ENCODE measurements around the gene TMPRSS2.

Gene TMPRSS2

GRCh38 chr21:41432562-41433460, 75.1 kb downstream of the TMPRSS2 start:
- no peak overlapping the region for H3K4me3 ChIP-seq (ENCODE audit: low read depth, low read length)
- no peak for TF ChIP-seq CTCF (IDR thresholded peaks at IDR 0.05; ENCODE audit: low read depth, low read length)

DNA sequence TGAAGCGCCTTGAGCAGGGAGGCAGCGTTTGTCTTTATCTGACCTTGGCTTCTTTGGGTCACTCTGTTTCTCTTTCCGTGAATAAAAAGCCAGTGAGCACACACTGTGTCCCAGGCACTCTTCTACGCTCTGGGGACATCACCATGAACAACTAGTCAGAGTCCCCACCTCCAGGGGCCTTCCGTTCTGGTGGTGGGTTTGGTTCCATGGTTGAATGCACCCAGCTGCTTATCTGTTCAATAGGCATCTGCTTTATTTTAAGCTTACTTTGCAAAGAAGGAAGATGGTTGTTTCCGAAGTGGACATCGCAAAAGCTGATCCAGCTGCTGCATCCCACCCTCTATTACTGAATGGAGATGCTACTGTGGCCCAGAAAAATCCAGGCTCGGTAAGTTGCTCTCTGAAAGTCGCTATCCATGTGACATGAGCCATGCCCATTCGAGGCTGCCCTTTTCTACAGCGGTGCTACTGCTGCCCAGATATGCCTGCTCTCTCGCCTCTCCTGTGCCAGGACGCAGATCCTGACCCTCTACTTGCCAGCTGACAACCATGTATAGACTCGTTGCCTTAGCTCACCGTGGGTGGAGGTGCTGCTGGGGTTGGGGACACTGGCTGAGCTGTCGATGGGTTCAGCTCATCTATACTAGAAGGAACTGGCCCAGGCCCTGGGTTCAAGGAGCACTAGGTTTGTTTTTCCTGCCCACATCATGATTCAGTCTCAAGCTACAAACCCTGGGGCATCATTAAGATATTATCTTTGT, 76.0 kb downstream of the TMPRSS2 start:
- no peak for TF ChIP-seq CTCF (IDR thresholded peaks at IDR 0.05; ENCODE audit: low read depth, low read length)
- H3K4me3 ChIP-seq (ENCODE audit: low read depth, low read length): no peak overlapping the region

DNA sequence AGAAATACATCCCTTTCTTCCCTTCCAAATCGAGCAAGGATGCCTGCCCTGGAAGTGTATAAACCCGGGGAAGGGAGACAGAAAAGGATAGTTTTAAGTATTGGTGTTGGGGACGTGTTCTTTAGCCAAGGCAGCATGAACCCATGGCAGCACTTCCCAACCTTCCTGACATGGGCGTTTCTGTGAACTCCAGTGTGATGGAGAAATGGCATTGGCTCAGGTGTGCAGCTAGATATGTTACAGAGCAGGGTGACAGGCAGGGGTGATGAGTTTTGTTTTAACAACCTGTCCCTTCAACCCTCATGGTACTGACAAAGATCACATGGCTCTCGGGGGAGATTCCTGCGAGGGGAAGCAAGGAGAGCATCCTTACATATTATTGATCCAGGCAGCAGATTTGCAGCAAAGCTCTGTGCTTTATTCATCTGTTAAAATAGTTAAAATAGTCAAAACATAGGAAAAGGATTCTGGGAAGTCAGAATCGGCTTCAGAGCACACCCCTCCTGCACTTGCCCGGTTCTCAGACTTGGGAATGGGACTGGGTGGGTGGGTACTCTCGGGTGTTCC, 78.0 kb downstream of the TMPRSS2 start:
- H3K4me3 ChIP-seq (ENCODE audit: low read depth, low read length): no peak overlapping the region
- TF ChIP-seq CTCF (IDR thresholded peaks at IDR 0.05; ENCODE audit: low read depth, low read length): no peak

GRCh38 chr21:41429305-41429704, 78.7 kb downstream of the TMPRSS2 start:
- no peak for TF ChIP-seq CTCF (IDR thresholded peaks at IDR 0.05; ENCODE audit: low read depth, low read length)
- no peak overlapping the region for H3K4me3 ChIP-seq (ENCODE audit: low read depth, low read length)

GRCh38 chr21:41428847-41429246, 79.1 kb downstream of the TMPRSS2 start:
- no peak for TF ChIP-seq CTCF (IDR thresholded peaks at IDR 0.05; ENCODE audit: low read depth, low read length)
- H3K4me3 ChIP-seq (ENCODE audit: low read depth, low read length): no peak overlapping the region

DNA sequence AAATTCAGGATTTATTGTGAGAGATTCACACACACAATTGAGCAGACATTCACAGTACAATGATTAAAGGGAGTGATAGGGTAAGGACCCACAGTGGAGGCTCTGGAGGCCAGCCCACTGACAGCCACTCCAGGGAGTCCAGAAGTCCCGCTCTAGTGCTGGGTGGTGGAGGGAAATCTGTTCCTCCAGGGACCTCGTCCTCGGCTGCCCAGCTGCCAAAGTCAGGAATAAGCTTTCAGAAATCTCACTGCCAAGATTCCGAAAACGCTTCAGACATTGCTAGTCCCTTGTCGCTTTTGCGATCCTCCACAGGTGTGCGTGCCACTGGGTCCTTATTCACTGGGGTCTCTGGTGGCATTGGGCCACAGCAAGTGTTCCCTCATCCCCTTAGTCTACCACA, 79.6 kb downstream of the TMPRSS2 start:
- TF ChIP-seq CTCF (IDR thresholded peaks at IDR 0.05; ENCODE audit: low read depth, low read length): no peak
- no peak overlapping the region for H3K4me3 ChIP-seq (ENCODE audit: low read depth, low read length)

All from WI38 (cell line).